ENCODE results near the gene LMAN1L.

LMAN1L gene

DNA sequence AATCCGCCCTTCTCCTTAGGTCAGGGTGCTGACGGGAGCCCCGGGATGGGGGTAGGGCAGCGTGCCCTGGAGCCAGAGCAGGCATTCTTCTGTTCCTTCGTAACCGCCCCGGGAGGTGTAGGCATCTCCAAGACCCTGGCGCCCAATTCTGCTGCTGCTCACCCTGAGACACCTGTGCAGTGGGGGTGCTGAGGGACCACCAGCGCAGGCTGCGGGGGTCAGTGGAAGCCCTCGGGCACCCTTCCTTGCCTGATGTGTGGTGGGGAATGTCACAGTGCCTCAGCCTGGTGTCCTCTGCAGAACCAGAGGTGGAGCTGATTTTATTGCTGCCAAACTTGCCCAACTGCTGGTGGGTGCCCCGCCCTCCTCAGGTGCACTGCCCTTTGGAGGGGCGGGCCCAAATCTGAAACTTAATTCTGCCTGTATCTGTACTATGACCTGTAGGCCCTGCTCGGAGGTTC lies 23.4 kb upstream of the LMAN1L start:
- peaks cover 78% of the 10 kb centered on the region for H3K4me1 ChIP-seq (ENCODE audit: control insufficient read depth, insufficient read depth, low read depth, low read length)
- H2BK12ac ChIP-seq (ENCODE audit: low read length in 2 of 2): no peak overlapping the region
- H2AFZ ChIP-seq (ENCODE audit: low read depth, low read length): no peak overlapping the region
- peak overlapping the region in 1 of 2 experiments; percentile 8 for H3K4me3 ChIP-seq (ENCODE audit: insufficient read depth in 1 of 2, low read depth in 1 of 2, low read length in 2 of 2)
- peaks cover 23% of the 10 kb centered on the region for H3K79me1 ChIP-seq (replicated peaks; ENCODE audit: low read length, poor library complexity, severe bottlenecking)
- H2BK120ac ChIP-seq (ENCODE audit: low read depth, low read length): no peak overlapping the region
- H2BK15ac ChIP-seq (ENCODE audit: low read depth, poor library complexity, severe bottlenecking): peak overlapping the region; percentile 57
- no peak overlapping the region for H3K9ac ChIP-seq (ENCODE audit: low read length)
- H3K4me2 ChIP-seq (ENCODE audit: low read length, poor library complexity, severe bottlenecking): no peak overlapping the region
- peak overlapping the region; percentile 81 for H3K27ac ChIP-seq (ENCODE audit: low read length, poor library complexity, severe bottlenecking)
- no peak overlapping the region for H4K8ac ChIP-seq (ENCODE audit: low read length)
- H4K91ac ChIP-seq (ENCODE audit: low read length): peak overlapping the region; percentile 28
- H3K27me3 ChIP-seq (ENCODE audit: control insufficient read depth in 1 of 2, insufficient read depth in 1 of 2, low read length in 2 of 2): no peaks in the 10 kb centered on the region
- H2AK5ac ChIP-seq (ENCODE audit: low read length, severe bottlenecking): peak overlapping the region; percentile 53
- H3K18ac ChIP-seq (ENCODE audit: low read depth in 1 of 2, low read length in 2 of 2): peak overlapping the region in 1 of 2 experiments; percentile 16
- no peak overlapping the region for H3K14ac ChIP-seq (ENCODE audit: low read length in 2 of 2)
- H3K9me3 ChIP-seq (ENCODE audit: control insufficient read depth, low read length): no peaks in the 10 kb centered on the region
- DNase-seq: no peak
- H3K23ac ChIP-seq (ENCODE audit: low read length in 2 of 2): no peak overlapping the region
- peaks cover 0 to 14% of the 10 kb centered on the region in 2 experiments for H3K36me3 ChIP-seq (ENCODE audit: control insufficient read depth in 1 of 2, insufficient read depth in 2 of 2, low read depth in 1 of 2, low read length in 2 of 2)
- H3K4ac ChIP-seq (ENCODE audit: low read depth in 1 of 2, low read length in 2 of 2): no peak overlapping the region
- WGBS: 90% methylated on average over 14 of the region's 14 CpGs
- H2BK5ac ChIP-seq (ENCODE audit: low read depth, low read length, poor library complexity, severe bottlenecking): no peak overlapping the region

DNA sequence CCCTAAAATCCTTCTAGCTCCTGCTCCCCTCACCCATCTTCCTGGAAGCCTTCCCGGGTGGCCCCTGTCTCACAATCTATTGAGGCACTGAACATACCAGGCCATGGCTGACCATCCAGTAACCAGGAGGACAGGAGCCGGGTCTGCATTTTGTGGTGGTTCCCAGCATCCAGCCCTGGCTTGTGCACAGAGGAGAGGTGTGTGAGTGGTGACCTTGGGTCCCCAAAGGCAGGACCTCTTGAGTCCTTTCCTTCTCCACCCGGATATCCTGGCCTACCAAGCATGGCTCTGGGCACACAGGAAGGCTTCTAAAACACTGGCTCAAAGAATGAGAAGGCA lies 22.9 kb upstream of the LMAN1L start:
- WGBS: 89% methylated on average over 3 of the region's 3 CpGs
- no peaks in the 10 kb centered on the region for H3K27me3 ChIP-seq (ENCODE audit: control insufficient read depth in 1 of 2, insufficient read depth in 1 of 2, low read length in 2 of 2)
- H3K4me1 ChIP-seq (ENCODE audit: control insufficient read depth, insufficient read depth, low read depth, low read length): peaks cover 80% of the 10 kb centered on the region

DNA sequence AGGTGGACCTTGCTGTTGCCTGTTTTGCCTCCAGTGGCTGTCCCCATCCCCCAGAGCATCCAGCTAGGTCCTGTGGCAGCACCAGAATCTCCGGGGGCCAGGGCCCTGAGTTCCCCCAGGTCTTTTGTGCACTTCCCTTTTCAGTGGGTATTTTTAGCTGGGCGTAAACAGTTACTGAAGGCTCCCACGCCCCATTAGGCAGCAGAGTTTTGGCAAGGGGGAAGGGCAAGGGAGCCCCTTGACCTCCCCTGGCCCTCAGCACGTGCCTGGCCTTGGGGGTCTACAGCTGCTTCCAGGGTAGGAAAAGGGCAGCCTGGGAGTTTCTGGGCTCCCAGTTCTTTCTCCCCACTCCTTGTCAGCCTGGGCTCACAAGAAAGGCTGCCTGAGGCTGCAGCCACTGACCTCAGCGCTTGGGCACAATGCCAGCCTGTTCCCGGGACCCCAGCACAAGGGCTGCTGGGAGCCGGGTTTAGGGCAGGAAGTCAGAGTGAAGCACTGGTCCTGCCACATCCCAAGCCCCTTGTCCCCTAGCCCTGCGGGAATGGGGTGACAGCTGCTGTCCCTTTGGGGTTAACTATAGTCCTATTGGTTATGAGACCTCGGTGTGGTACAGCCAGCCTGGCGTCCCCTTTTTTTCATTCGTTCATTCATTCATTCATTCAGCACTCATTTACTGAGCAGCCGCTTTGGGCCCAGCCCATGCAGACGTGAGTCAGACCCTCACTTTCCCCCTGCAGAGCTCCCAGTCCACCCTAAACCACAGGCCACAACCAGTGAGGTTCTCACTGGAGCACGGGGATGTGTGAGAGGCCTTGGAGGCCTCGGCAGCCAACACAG lies 22.3 kb upstream of the LMAN1L start:
- H3K9ac ChIP-seq (ENCODE audit: low read length): peak overlapping the region; percentile 78
- H3K27ac ChIP-seq (ENCODE audit: low read length, poor library complexity, severe bottlenecking): peak overlapping the region; percentile 81
- peak overlapping the region; percentile 3 for H4K91ac ChIP-seq (ENCODE audit: low read length)
- H3K4ac ChIP-seq (ENCODE audit: low read depth in 1 of 2, low read length in 2 of 2): peak overlapping the region in 1 of 2 experiments; percentile 86
- H2BK12ac ChIP-seq (ENCODE audit: low read length in 2 of 2): peak overlapping the region in 1 of 2 experiments; percentile 66
- H3K23ac ChIP-seq (ENCODE audit: low read length in 2 of 2): no peak overlapping the region
- WGBS: 61% methylated on average over 14 of the region's 15 CpGs
- H3K36me3 ChIP-seq (ENCODE audit: control insufficient read depth in 1 of 2, insufficient read depth in 2 of 2, low read depth in 1 of 2, low read length in 2 of 2): peaks cover 0 to 16% of the 10 kb centered on the region in 2 experiments
- H3K79me1 ChIP-seq (replicated peaks; ENCODE audit: low read length, poor library complexity, severe bottlenecking): peaks cover 21% of the 10 kb centered on the region
- peak overlapping the region; percentile 16 to 30 for H3K18ac ChIP-seq (ENCODE audit: low read depth in 1 of 2, low read length in 2 of 2)
- no peaks in the 10 kb centered on the region for H3K27me3 ChIP-seq (ENCODE audit: control insufficient read depth in 1 of 2, insufficient read depth in 1 of 2, low read length in 2 of 2)
- peak; percentile 88 for DNase-seq
- H2BK5ac ChIP-seq (ENCODE audit: low read depth, low read length, poor library complexity, severe bottlenecking): peak overlapping the region; percentile 39
- H3K4me1 ChIP-seq (ENCODE audit: control insufficient read depth, insufficient read depth, low read depth, low read length): peaks cover 81% of the 10 kb centered on the region
- H3K4me3 ChIP-seq (ENCODE audit: insufficient read depth in 1 of 2, low read depth in 1 of 2, low read length in 2 of 2): peak overlapping the region in 1 of 2 experiments; percentile 38
- H2BK120ac ChIP-seq (ENCODE audit: low read depth, low read length): no peak overlapping the region
- no peak overlapping the region for H4K8ac ChIP-seq (ENCODE audit: low read length)
- H3K14ac ChIP-seq (ENCODE audit: low read length in 2 of 2): peak overlapping the region in 1 of 2 experiments; percentile 68
- no peak overlapping the region for H2BK15ac ChIP-seq (ENCODE audit: low read depth, poor library complexity, severe bottlenecking)
- H3K4me2 ChIP-seq (ENCODE audit: low read length, poor library complexity, severe bottlenecking): peak overlapping the region; percentile 60
- H2AK5ac ChIP-seq (ENCODE audit: low read length, severe bottlenecking): peak overlapping the region; percentile 65
- no peaks in the 10 kb centered on the region for H3K9me3 ChIP-seq (ENCODE audit: control insufficient read depth, low read length)
- no peak overlapping the region for H2AFZ ChIP-seq (ENCODE audit: low read depth, low read length)

More for the DNA sequence above, 22.9 kb upstream of the LMAN1L start:
- Histone ChIP-seq H2BK120ac (ENCODE audit: low read depth, low read length) (no peak overlapping the region), H3K14ac (ENCODE audit: low read length in 2 of 2) (no peak overlapping the region), H3K9me3 (ENCODE audit: control insufficient read depth, low read length) (no peaks in the 10 kb centered on the region), H4K8ac (ENCODE audit: low read length) (no peak overlapping the region), H3K36me3 (ENCODE audit: control insufficient read depth in 1 of 2, insufficient read depth in 2 of 2, low read depth in 1 of 2, low read length in 2 of 2) (peaks cover 0 to 15% of the 10 kb centered on the region in 2 experiments), H2BK15ac (ENCODE audit: low read depth, poor library complexity, severe bottlenecking) (no peak overlapping the region), H2BK5ac (ENCODE audit: low read depth, low read length, poor library complexity, severe bottlenecking) (peak overlapping the region; percentile 33), H2BK12ac (ENCODE audit: low read length in 2 of 2) (peak overlapping the region in 1 of 2 experiments; percentile 66), H4K91ac (ENCODE audit: low read length) (no peak overlapping the region), H3K27ac (ENCODE audit: low read length, poor library complexity, severe bottlenecking) (peak overlapping the region; percentile 81), H3K4me2 (ENCODE audit: low read length, poor library complexity, severe bottlenecking) (no peak overlapping the region), H2AFZ (ENCODE audit: low read depth, low read length) (no peak overlapping the region), H3K79me1 (replicated peaks; ENCODE audit: low read length, poor library complexity, severe bottlenecking) (peaks cover 24% of the 10 kb centered on the region), H3K23ac (ENCODE audit: low read length in 2 of 2) (peak overlapping the region in 1 of 2 experiments; percentile 57), H2AK5ac (ENCODE audit: low read length, severe bottlenecking) (peak overlapping the region; percentile 65), H3K9ac (ENCODE audit: low read length) (peak overlapping the region; percentile 78), H3K4me3 (ENCODE audit: insufficient read depth in 1 of 2, low read depth in 1 of 2, low read length in 2 of 2) (no peak overlapping the region), H3K18ac (ENCODE audit: low read depth in 1 of 2, low read length in 2 of 2) (peak overlapping the region in 1 of 2 experiments; percentile 16), H3K4ac (ENCODE audit: low read depth in 1 of 2, low read length in 2 of 2) (peak overlapping the region in 1 of 2 experiments; percentile 86)
- no peak for DNase-seq

DNA sequence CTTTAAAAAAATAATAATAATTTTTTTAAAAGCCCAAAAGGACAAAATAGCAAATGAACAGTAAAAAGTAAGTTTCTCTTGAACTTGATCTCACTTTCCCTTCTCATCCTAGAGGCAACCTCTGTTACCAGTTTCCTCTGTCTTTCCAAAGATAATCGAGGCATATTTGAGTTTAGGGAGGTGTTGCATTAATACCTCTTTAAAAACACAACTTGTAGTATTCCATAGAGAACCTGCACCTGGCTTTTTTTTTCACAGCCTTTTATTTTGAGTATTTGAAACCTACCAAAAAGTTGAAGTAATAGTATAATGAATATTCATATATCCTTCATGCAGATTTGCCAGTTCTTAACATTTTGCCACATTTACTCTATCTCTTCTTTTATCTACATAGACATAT lies 21.6 kb upstream of the LMAN1L start:
- Histone ChIP-seq H3K18ac (ENCODE audit: low read depth in 1 of 2, low read length in 2 of 2) (no peak overlapping the region), H3K14ac (ENCODE audit: low read length in 2 of 2) (no peak overlapping the region), H3K4me2 (ENCODE audit: low read length, poor library complexity, severe bottlenecking) (no peak overlapping the region), H2AFZ (ENCODE audit: low read depth, low read length) (no peak overlapping the region), H3K27me3 (ENCODE audit: control insufficient read depth in 1 of 2, insufficient read depth in 1 of 2, low read length in 2 of 2) (no peaks in the 10 kb centered on the region), H3K4me3 (ENCODE audit: insufficient read depth in 1 of 2, low read depth in 1 of 2, low read length in 2 of 2) (no peak overlapping the region), H2BK5ac (ENCODE audit: low read depth, low read length, poor library complexity, severe bottlenecking) (no peak overlapping the region), H3K36me3 (ENCODE audit: control insufficient read depth in 1 of 2, insufficient read depth in 2 of 2, low read depth in 1 of 2, low read length in 2 of 2) (peaks cover 0 to 12% of the 10 kb centered on the region in 2 experiments), H3K9ac (ENCODE audit: low read length) (peak overlapping the region; percentile 78), H3K4ac (ENCODE audit: low read depth in 1 of 2, low read length in 2 of 2) (no peak overlapping the region), H2BK15ac (ENCODE audit: low read depth, poor library complexity, severe bottlenecking) (no peak overlapping the region), H3K79me1 (replicated peaks; ENCODE audit: low read length, poor library complexity, severe bottlenecking) (peaks cover 20% of the 10 kb centered on the region), H3K23ac (ENCODE audit: low read length in 2 of 2) (no peak overlapping the region), H3K9me3 (ENCODE audit: control insufficient read depth, low read length) (no peaks in the 10 kb centered on the region), H2BK120ac (ENCODE audit: low read depth, low read length) (no peak overlapping the region), H3K4me1 (ENCODE audit: control insufficient read depth, insufficient read depth, low read depth, low read length) (peaks cover 76% of the 10 kb centered on the region), H2AK5ac (ENCODE audit: low read length, severe bottlenecking) (no peak overlapping the region), H3K27ac (ENCODE audit: low read length, poor library complexity, severe bottlenecking) (peak overlapping the region; percentile 81), H4K91ac (ENCODE audit: low read length) (no peak overlapping the region), H4K8ac (ENCODE audit: low read length) (no peak overlapping the region), H2BK12ac (ENCODE audit: low read length in 2 of 2) (no peak overlapping the region)
- no peak for DNase-seq
- WGBS: no CpG with 5 or more reads among the region's 1 CpG

All from mesenchymal stem cell (in vitro differentiated cells and primary cell).